Kidney (tissue), 14 donors: ENCODE data around the gene BTBD2. TPM values are rescaled to one million over a fixed set of nuclear protein-coding genes. Genes with fewer than 3 reads are reported as not detected.

ENCODE experiments used
- DNase-seq, 5 donors: peaks; one replicate each; pipeline ENCODE4 v3.0.0-alpha.2; 2013 to 2020
- FAIRE-seq: peaks from 2 replicates; lab custom pipeline; 2012; peaks lifted over from hg19 to GRCh38; lab: Jason Lieb, UNC
- H3K27ac ChIP-seq, 2 donors: one replicate each; pipeline ENCODE4 v1.7.0; 2013; ENCODE audit warnings: low read depth in 2 of 2, low read length in 2 of 2, inconsistent platforms in 1 of 2
- H3K27me3 ChIP-seq: one replicate; pipeline ENCODE4 v1.7.1; 2013; ENCODE audit warnings: low read length, inconsistent platforms; ENCODE audit not compliant: control insufficient read depth, insufficient read depth
- H3K36me3 ChIP-seq, 3 donors: one replicate each; pipeline versions ENCODE4 v1.7.0 to v1.7.1; 2013; ENCODE audit warnings: low read length in 3 of 3, control low read depth in 1 of 3, inconsistent platforms in 1 of 3; ENCODE audit not compliant: insufficient read depth in 3 of 3, control insufficient read depth in 2 of 3
- H3K4me1 ChIP-seq, 3 donors: one replicate each; pipeline versions ENCODE4 v1.7.0 to v1.7.1; 2013; ENCODE audit warnings: low read length in 3 of 3, inconsistent platforms in 1 of 3, low read depth in 1 of 3; ENCODE audit not compliant: control insufficient read depth in 2 of 3, insufficient read depth in 2 of 3
- H3K4me3 ChIP-seq, 3 donors: one replicate each; pipeline versions ENCODE4 v1.7.0 to v1.8.1; 2013; ENCODE audit warnings: low read length in 3 of 3, control low read depth in 1 of 3, inconsistent platforms in 1 of 3
- H3K9ac ChIP-seq, 3 donors: one replicate each; pipeline versions ENCODE4 v1.7.0 to v1.7.1; 2013; ENCODE audit warnings: low read length in 3 of 3, control low read depth in 1 of 3, inconsistent platforms in 1 of 3
- H3K9me3 ChIP-seq, 3 donors: one replicate each; pipeline versions ENCODE4 v1.7.0 to v1.7.1; 2013; ENCODE audit warnings: low read length in 3 of 3, control low read depth in 1 of 3, inconsistent platforms in 1 of 3; ENCODE audit not compliant: control insufficient read depth in 2 of 3, insufficient read depth in 1 of 3
- CTCF ChIP-seq: IDR thresholded peaks from 3 replicates; pipeline ENCODE4 v1.5.1; 2012; ENCODE audit warnings: mild to moderate bottlenecking, moderate library complexity, borderline replicate concordance; ENCODE audit not compliant: insufficient read depth; ENCODE audit errors: extremely low read depth
- intact Hi-C: fragments of 100-400 bp; cut with DNase I; formaldehyde crosslinking; loops from one replicate; pipeline ENCODE4 v1.11.1; 2022
- polyA plus RNA-seq: library from polyadenylated mRNA; stranded (reverse); fragments of 350-450 nt; fragmentation: Illumina TruSeq; extraction: RNeasy Lipid Tissue Mini Kit (QIAGEN cat#74804); gene quantifications from one replicate; pipeline ENCODE4 v1.2.3, GENCODE V29; 2014; ENCODE audit warnings: low read depth, low replicate concordance; ENCODE audit not compliant: insufficient read depth
- total RNA-seq: library from RNA; stranded (reverse); fragmentation: NEBNext Ultra II Directional; extraction: Animal tissue kit (Norgen Biotek cat#: 25700); gene quantifications from one replicate; pipeline ENCODE4 v1.2.1, GENCODE V29; 2021
- donor health status: control.
- donor health status: control.
- donor health status: control.
- donor health status: control.
- donor health status: control.
- donor health status: DM: yes; HTN: yes; CAD: no.
- donor health status: Normal renal cell carcinoma (clear cell type).

BTBD2 gene
- total and polyA plus RNA-seq, 2 donors from 2014 or later: 57.0 to 70.3 TPM

GRCh38 chr19:2014731-2015607 is 545 bp downstream of the BTBD2 start:
- Histone ChIP-seq H3K9ac (peak overlapping the region in 1 of 3 donors; percentile 26), H3K4me1 (peaks cover 0 to 3% (median 0%) of the 10 kb centered on the region in 3 donors), H3K27me3 (no peaks in the 10 kb centered on the region), H3K27ac (no peak overlapping the region), H3K9me3 (no peaks in the 10 kb centered on the region), H3K4me3 (peak overlapping the region; percentile 34 to 44 (median 36)), H3K36me3 (no peaks in the 10 kb centered on the region)
- TF ChIP-seq CTCF: no peak
- FAIRE-seq: no peak
- peak in 4 of 5 donors; percentile 25 to 86 (median 64) for DNase-seq
- intact Hi-C loops: no loop called here

- H3K27me3 ChIP-seq: no peaks in the 10 kb centered on the region
- no peak for FAIRE-seq
- H3K4me1 ChIP-seq: peaks cover 0 to 3% (median 0%) of the 10 kb centered on the region in 3 donors
Observed at GRCh38 chr19:2014131-2014571, 1.4 kb downstream of the BTBD2 start.

GRCh38 chr19:2013683-2013961 is 1.9 kb downstream of the BTBD2 start:
- FAIRE-seq (no peak), DNase-seq (no peak)
- Histone ChIP-seq H3K4me1 (peaks cover 0 to 3% (median 0%) of the 10 kb centered on the region in 3 donors), H3K9me3 (no peaks in the 10 kb centered on the region), H3K36me3 (no peaks in the 10 kb centered on the region), H3K27me3 (no peaks in the 10 kb centered on the region), H3K27ac (no peak overlapping the region), H3K9ac (no peak overlapping the region), H3K4me3 (no peak overlapping the region)
- intact Hi-C loops: no loop called here
- TF ChIP-seq CTCF: no peak

More at GRCh38 chr19:2014131-2014571, 1.4 kb downstream of the BTBD2 start:
- intact Hi-C loops: no loop called here
- TF ChIP-seq CTCF: no peak
- peak in 2 of 5 donors; percentile 71 to 77 for DNase-seq
- Histone ChIP-seq H3K27ac (no peak overlapping the region), H3K9ac (no peak overlapping the region), H3K9me3 (no peaks in the 10 kb centered on the region), H3K4me3 (no peak overlapping the region), H3K36me3 (no peaks in the 10 kb centered on the region)
